KBM-7 (cell line): Measurements from ENCODE around the gene CACNA1E.

ENCODE experiments used
- DNase-seq: peaks from one replicate; pipeline ENCODE4 v3.0.0-alpha.2; 2015
- in situ Hi-C: fragments of 300-500 bp; cut with MboI; formaldehyde crosslinking; loops from 2 replicates; pipeline ENCODE4 v1.14.3; 2020; ENCODE audit warnings: low sequenced_read_pairs, low pct_unique_long_range_greater_than_20kb, mixed read lengths

CACNA1E gene

GRCh38 chr1:181483285-181484195, at the start of gene CACNA1E:
TSS of gene CACNA1E (plus strand) at chr1:181483517. CDS start at chr1:181483745, 228 bp downstream.
- in situ Hi-C loops = loop anchor here (25.0 kb wide), 1 partner anchor 579 kb away; the partner anchor contains the start of gene ZNF648
- DNase-seq = no peak

- in situ Hi-C loops = no loop called here
Measured at GRCh38 chr1:181433931-181434330, 49.4 kb upstream of the CACNA1E start.

GRCh38 chr1:181438013-181438412, 45.3 kb upstream of the CACNA1E start:
- in situ Hi-C loops = no loop called here
- no peak for DNase-seq

More at GRCh38 chr1:181433931-181434330, 49.4 kb upstream of the CACNA1E start:
- DNase-seq = no peak

GRCh38 chr1:181440510-181440909, 42.8 kb upstream of the CACNA1E start:
- no peak for DNase-seq
- in situ Hi-C loops = no loop called here

DNA sequence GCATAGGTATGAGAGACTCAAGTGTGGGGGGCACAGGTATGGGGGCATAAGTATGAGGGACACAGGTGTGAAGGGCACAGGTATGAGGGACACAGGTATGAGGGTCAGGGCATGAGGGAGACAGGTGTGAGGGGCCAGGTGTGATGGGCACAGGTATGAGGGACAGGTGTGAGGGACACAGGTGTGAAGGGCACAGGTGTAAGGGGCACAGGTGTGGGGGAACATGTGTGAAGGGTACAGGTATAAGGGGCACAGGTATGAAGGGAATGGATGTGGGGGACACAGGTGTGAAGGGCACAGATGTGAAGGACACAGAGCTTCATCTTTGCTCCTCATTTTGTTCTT, 41.2 kb upstream of the CACNA1E start:
- DNase-seq = no peak
- in situ Hi-C loops = no loop called here

DNA sequence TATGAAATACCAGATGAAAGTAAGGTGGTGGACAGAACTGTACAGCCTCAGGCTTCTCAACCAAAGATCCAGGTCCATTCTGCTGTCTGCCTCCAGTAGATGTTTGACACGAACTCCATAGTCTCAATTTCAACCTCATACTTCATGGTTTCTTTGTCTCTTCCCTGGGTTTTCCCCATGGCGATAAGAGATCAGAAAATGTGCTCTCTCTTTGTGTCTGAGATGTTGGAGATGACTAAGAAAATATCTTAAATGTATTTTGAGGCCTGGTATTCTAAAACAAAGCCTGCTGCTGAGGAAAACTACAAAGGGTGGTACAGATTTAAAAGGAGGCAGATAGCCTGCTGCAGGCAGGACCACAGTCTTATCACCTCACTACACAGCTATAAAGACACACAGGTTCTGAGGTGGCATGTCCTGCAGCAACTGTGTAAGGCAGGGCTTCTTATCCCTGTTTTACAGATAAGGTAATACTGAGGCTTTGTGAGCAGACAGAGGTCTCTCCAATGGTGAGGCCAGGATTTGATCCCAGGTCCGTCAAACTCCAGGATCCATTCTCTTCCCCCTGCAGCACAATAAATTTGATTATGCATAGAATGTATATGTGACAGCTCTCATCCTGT, 40.0 kb upstream of the CACNA1E start:
- in situ Hi-C loops = no loop called here
- no peak for DNase-seq

GRCh38 chr1:181445436-181445835, 37.9 kb upstream of the CACNA1E start:
- in situ Hi-C loops = no loop called here
- no peak for DNase-seq

DNA sequence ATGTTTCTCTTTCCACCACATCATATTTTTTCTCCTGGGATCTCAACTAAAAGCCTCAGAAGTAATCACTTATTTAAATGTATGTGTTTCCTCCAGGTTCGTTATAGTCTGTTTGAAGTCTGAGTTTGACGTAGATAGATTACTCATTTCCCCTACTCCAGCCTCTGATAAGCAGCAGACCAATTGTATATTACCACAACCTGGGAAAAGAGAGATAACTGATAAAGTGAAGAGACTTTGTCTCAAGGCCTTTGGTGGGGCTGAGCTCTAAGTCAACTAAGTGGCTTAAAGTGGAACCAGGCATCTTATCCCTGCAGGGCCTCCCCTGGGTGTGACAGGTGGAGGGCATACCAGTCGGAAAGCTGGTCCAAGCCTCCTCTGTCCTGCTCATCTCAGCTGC, 34.9 kb upstream of the CACNA1E start:
- no peak for DNase-seq
- in situ Hi-C loops = no loop called here

GRCh38 chr1:181451661-181452230, 31.6 kb upstream of the CACNA1E start:
- DNase-seq = no peak
- in situ Hi-C loops = no loop called here

DNA sequence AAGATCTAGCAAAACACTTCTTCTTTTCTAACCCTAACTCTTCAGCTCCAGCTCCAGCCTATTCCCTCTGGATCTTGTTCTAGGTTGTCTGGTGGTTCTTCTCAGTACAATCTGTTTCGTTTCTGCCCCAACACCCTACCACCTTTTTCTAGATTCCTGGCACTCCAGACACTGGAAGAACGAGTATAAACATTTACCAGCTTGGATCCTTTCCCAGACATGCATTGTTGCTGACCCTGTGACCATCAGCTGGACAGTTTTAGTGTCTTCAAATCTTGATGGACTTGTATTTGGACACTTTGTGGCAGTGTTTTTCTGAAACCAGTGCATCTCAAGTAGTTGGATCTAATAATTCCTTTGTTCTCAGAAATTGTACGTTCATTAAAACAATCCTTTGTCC, 30.6 kb upstream of the CACNA1E start:
- DNase-seq = no peak
- in situ Hi-C loops = no loop called here

GRCh38 chr1:181453541-181454201, 29.6 kb upstream of the CACNA1E start:
- no peak for DNase-seq
- in situ Hi-C loops = no loop called here

DNA sequence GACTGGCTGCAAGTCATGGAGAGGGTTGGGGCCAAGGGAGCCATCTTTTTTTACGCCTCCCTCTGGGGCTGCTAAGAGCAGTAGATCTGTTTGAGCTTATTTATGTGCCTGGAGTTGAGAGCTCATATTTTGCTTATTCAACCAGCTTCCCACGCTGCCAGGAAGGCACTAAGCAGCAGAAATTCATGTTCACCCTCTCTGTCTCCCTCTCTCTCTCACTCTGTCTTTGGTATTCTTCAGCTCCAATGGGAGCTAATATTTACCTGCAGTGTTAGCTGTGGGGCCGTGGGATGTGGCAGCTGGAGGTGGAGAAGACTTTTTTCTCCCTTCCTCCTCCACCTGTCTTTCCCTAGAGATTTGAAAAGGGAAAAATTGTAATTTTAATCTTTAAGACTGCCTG, 26.8 kb upstream of the CACNA1E start:
- DNase-seq = no peak
- in situ Hi-C loops = no loop called here

GRCh38 chr1:181458419-181458818, 24.9 kb upstream of the CACNA1E start:
- in situ Hi-C loops = no loop called here
- no peak for DNase-seq

- no peak for DNase-seq
- in situ Hi-C loops = no loop called here
Measured at GRCh38 chr1:181459067-181459466, 24.2 kb upstream of the CACNA1E start.

- in situ Hi-C loops = no loop called here
- no peak for DNase-seq
Measured at GRCh38 chr1:181469829-181470228, 13.5 kb upstream of the CACNA1E start.

DNA sequence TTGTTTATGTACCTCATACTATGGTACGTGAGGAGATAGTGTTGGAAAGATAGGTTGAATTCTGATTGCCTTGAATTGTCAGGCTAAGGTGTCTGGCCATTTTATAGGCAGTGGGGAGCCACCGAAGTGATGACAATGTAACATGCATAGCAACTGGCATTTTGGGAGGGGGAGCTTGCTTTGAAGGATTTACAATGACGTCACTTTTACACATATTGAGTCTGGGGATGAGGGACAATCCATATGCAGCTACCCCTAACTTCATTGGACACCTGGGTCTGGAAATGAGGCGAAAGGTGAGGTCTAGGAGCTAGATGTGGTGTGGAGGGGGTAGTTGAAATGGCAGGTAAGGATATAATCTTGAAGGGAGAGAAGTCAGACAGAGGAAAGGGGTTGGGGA, 7.7 kb upstream of the CACNA1E start:
- in situ Hi-C loops = loop anchor here (25.0 kb wide), 1 partner anchor 587 kb away; the partner anchor contains the start of gene ZNF648
- no peak for DNase-seq

GRCh38 chr1:181476581-181476980, 6.7 kb upstream of the CACNA1E start:
- in situ Hi-C loops = loop anchor here (25.0 kb wide), 1 partner anchor 586 kb away; the partner anchor contains the start of gene ZNF648
- no peak for DNase-seq

- in situ Hi-C loops = loop anchor here (25.0 kb wide), 1 partner anchor 584 kb away; the partner anchor contains the start of gene ZNF648
Measured at GRCh38 chr1:181478306-181478705, 5.0 kb upstream of the CACNA1E start.

GRCh38 chr1:181479137-181479745, 4.1 kb upstream of the CACNA1E start:
- in situ Hi-C loops = loop anchor here (25.0 kb wide), 1 partner anchor 583 kb away; the partner anchor contains the start of gene ZNF648
- peak; percentile 47 for DNase-seq

More at GRCh38 chr1:181478306-181478705, 5.0 kb upstream of the CACNA1E start:
- DNase-seq = no peak
